ENCODE measurements around the gene FGF14.

The FGF14 gene

GRCh38 chr13:101783554-101783953 is 618.3 kb downstream of the FGF14 start:
- no peak for DNase-seq (ENCODE audit: low read depth)

- DNase-seq (ENCODE audit: low read depth), result no peak
These were observed 621.6 kb downstream of the FGF14 start for GRCh38 chr13:101780211-101780610.

- DNase-seq (ENCODE audit: low read depth), result no peak
These were observed 622.7 kb downstream of the FGF14 start for GRCh38 chr13:101779147-101779546.

- DNase-seq (ENCODE audit: low read depth), result no peak
These were observed 626.6 kb downstream of the FGF14 start for GRCh38 chr13:101775267-101775666.

GRCh38 chr13:101774393-101774792 is 627.5 kb downstream of the FGF14 start:
- no peak for DNase-seq (ENCODE audit: low read depth)

GRCh38 chr13:101773062-101773461 is 628.8 kb downstream of the FGF14 start:
- no peak for DNase-seq (ENCODE audit: low read depth)

GRCh38 chr13:101767131-101767530 is 634.7 kb downstream of the FGF14 start:
- no peak for DNase-seq (ENCODE audit: low read depth)

- DNase-seq (ENCODE audit: low read depth), result no peak
These were observed 638.7 kb downstream of the FGF14 start for GRCh38 chr13:101763191-101763590.

GRCh38 chr13:101757446-101758039 is 644.3 kb downstream of the FGF14 start:
- DNase-seq (ENCODE audit: low read depth), result no peak

- DNase-seq (ENCODE audit: low read depth), result no peak
These were observed 646.5 kb downstream of the FGF14 start for GRCh38 chr13:101755228-101755887.

GRCh38 chr13:101752432-101752831 is 649.4 kb downstream of the FGF14 start:
- no peak for DNase-seq (ENCODE audit: low read depth)

- no peak for DNase-seq (ENCODE audit: low read depth)
These were observed 650.4 kb downstream of the FGF14 start for GRCh38 chr13:101751488-101751887.

GRCh38 chr13:101749584-101749983 is 652.3 kb downstream of the FGF14 start:
- DNase-seq (ENCODE audit: low read depth), result no peak

GRCh38 chr13:101747039-101747438 is 654.8 kb downstream of the FGF14 start:
- DNase-seq (ENCODE audit: low read depth), result no peak

- DNase-seq (ENCODE audit: low read depth), result no peak
These were observed 655.3 kb downstream of the FGF14 start for GRCh38 chr13:101746513-101746912.

GRCh38 chr13:101739382-101740178 is 662.3 kb downstream of the FGF14 start:
- no peak for DNase-seq (ENCODE audit: low read depth)

GRCh38 chr13:101738336-101738735 is 663.5 kb downstream of the FGF14 start:
- no peak for DNase-seq (ENCODE audit: low read depth)

- DNase-seq (ENCODE audit: low read depth), result no peak
These were observed 665.3 kb downstream of the FGF14 start for GRCh38 chr13:101736566-101736965.

- DNase-seq (ENCODE audit: low read depth), result no peak
These were observed 671.3 kb downstream of the FGF14 start for GRCh38 chr13:101730420-101731000.

- no peak for DNase-seq (ENCODE audit: low read depth)
These were observed 673.2 kb downstream of the FGF14 start for GRCh38 chr13:101728615-101729014.

GRCh38 chr13:101728021-101728420 is 673.8 kb downstream of the FGF14 start:
- DNase-seq (ENCODE audit: low read depth), result no peak

- DNase-seq (ENCODE audit: low read depth), result no peak
These were observed 674.7 kb downstream of the FGF14 start for GRCh38 chr13:101727118-101727517.

- DNase-seq (ENCODE audit: low read depth), result no peak
These were observed 675.2 kb downstream of the FGF14 start for GRCh38 chr13:101726681-101727080.

Data from activated T-cell treated with anti-CD3 and anti-CD28 coated beads for 1 hour (primary cell).